IPS-18c (cell line): ENCODE results near the gene CETN2.
"Not testable (repeated sequence)": the region's sequence is repeated elsewhere in the genome, so short reads cannot be mapped to it uniquely, and the experiment has no call there.

ENCODE experiments used
- H3K4me3 ChIP-seq: 2 replicates; pipeline ENCODE4 v1.7.0; 2013; ENCODE audit warnings: low read depth, mild to moderate bottlenecking, low read length, moderate library complexity; ENCODE audit not compliant: insufficient read depth
- H3K9me3 ChIP-seq: one replicate; pipeline ENCODE4 v1.6.1; 2013; ENCODE audit warnings: mild to moderate bottlenecking, low read length, moderate library complexity; ENCODE audit not compliant: control insufficient read depth, insufficient read depth

The CETN2 gene

DNA sequence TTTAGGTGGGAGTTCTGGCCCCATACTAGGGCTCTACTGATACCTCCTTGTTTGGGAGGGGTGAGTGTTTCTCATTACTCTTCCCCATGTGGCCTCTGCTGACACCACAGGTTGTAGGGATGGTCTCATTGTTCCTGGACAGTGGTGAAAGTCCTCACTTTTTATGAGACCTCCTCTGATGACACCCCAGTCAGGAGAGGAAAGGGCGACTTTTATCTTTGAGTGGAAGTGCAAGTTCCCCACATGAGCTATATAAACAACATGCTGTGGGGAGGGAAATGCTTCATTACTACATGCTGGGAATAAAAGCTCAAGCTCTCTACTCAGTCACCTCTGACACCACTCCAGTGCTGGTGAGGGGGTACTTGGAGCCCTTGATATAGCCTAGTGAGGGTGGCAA, 31.6 kb downstream of the CETN2 start:
- Histone ChIP-seq H3K4me3 (no peak overlapping the region), H3K9me3 (peaks cover 4% of the 10 kb centered on the region)

DNA sequence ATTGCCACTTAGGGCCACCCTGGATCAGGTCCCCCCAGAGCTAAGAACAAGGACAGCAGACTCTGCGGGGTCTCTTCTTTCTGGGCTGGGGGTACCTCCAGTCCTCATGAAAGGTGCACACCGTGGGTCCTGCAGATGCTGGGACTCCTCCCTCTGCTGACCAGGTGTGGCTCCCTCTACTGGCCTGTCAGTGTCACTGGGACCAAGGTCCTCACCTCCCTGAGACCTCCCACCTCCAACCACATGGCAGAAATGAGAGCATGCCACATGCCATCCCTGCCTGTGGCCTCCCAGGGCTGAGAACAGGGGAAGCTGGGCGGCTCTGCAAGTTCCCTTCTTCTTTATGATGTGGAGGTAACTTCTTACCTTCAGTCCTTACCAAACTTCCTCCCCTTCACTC, 43.5 kb downstream of the CETN2 start:
- not testable (repeated sequence) for H3K9me3 ChIP-seq, H3K4me3 ChIP-seq
